HepG2 (cell line): ENCODE measurements around the gene CAMTA1. TPM values are rescaled to one million over a fixed set of nuclear protein-coding genes. Genes with fewer than 3 reads are reported as not detected.

Experiments used
- ATAC-seq: fragments of 200-7000 bp; cut with Tn5 transposase; 3 replicates; pipeline ENCODE4 v1.9.1; 2020; ENCODE audit warnings: mild to moderate bottlenecking, moderate library complexity
- BruUV-seq: library from RNA; stranded (reverse); fragments of 400-500 nt; replicated peaks from 2 replicates; lab custom pipeline; 2021; lab: Mats Ljungman, UMichigan
- CTCF ChIA-PET: fragments of 300-600 bp; formaldehyde crosslinking; extraction: SDS; loops from one replicate; lab custom pipeline; 2021; ENCODE audit warnings: low total read pairs, inconsistent platforms, low intra/inter-chr PET ratio; lab: Yijun Ruan, JAX
- POLR2A ChIA-PET: fragments of 350-600 bp; sonication (Branson Sonifier 250); formaldehyde crosslinking; loops from one replicate; lab custom pipeline; 2020; ENCODE audit warnings: antibody characterized with exemption, inconsistent platforms; lab: Yijun Ruan, JAX
- DNase-seq: peaks from one replicate; pipeline ENCODE4 v3.0.0-alpha.2; 2015; ENCODE audit warnings: low spot score
- FAIRE-seq: peaks from 3 replicates; lab custom pipeline; 2011; peaks lifted over from hg19 to GRCh38; lab: Jason Lieb, UNC
- H2AFZ ChIP-seq: one replicate; pipeline ENCODE4 v1.6.1; 2011; ENCODE audit warnings: low read length, inconsistent platforms
- H3K27ac ChIP-seq: fragments of 300-600 bp; 3 replicates; pipeline ENCODE4 v1.8.0; 2011; ENCODE audit warnings: mixed run types, mild to moderate bottlenecking, mixed read lengths, low read length, inconsistent platforms; ENCODE audit not compliant: insufficient read depth; ENCODE audit errors: extremely low read length
- H3K27me3 ChIP-seq, 2 experiments: fragments of 200-600 bp in 1 of 2; 2 replicates in 1 of 2; 3 replicates in 1 of 2; pipeline versions ENCODE4 v1.6.0 to v1.8.0; 2011; ENCODE audit warnings: low read length in 2 of 2, mild to moderate bottlenecking in 2 of 2, moderate library complexity in 2 of 2, inconsistent platforms in 1 of 2; ENCODE audit not compliant: insufficient read depth in 2 of 2, control insufficient read depth in 1 of 2
- H3K36me3 ChIP-seq, 2 experiments: fragments of 200-600 bp in 1 of 2; replicated peaks in 1 of 2; 2 replicates in 1 of 2; 3 replicates in 1 of 2; pipeline versions ENCODE4 v1.5.1 to v1.8.0; 2011; ENCODE audit warnings: low read length in 2 of 2, inconsistent platforms in 1 of 2; ENCODE audit not compliant: insufficient read depth in 2 of 2, control insufficient read depth in 1 of 2
- H3K4me1 ChIP-seq: 2 replicates; pipeline ENCODE4 v1.5.1; 2012; ENCODE audit warnings: low read length, inconsistent platforms; ENCODE audit not compliant: insufficient read depth
- H3K4me2 ChIP-seq: 2 replicates; pipeline ENCODE4 v1.6.0; 2011; ENCODE audit warnings: low read depth, low read length, inconsistent platforms
- H3K4me3 ChIP-seq, 3 experiments: fragments of 200-600 bp in 1 of 3; sonication (generic), shearing (Covaris generic) in 1 of 3; replicated peaks in 1 of 3; 2 replicates each; pipeline ENCODE4 v1.5.1; 2011 to 2016; ENCODE audit warnings: low read length in 3 of 3, inconsistent platforms in 2 of 3, low read depth in 2 of 3, mild to moderate bottlenecking in 2 of 3, control low read depth in 1 of 3, mixed read lengths in 1 of 3; ENCODE audit not compliant: insufficient read depth in 1 of 3
- H3K79me2 ChIP-seq: one replicate; pipeline ENCODE4 v1.6.1; 2011; ENCODE audit warnings: low read length, inconsistent platforms; ENCODE audit not compliant: insufficient read depth
- H3K9ac ChIP-seq: 2 replicates; pipeline ENCODE4 v1.6.0; 2011; ENCODE audit warnings: mild to moderate bottlenecking, low read depth, low read length, inconsistent platforms; ENCODE audit not compliant: insufficient read depth
- H3K9me3 ChIP-seq: 2 replicates; pipeline ENCODE4 v1.5.1; 2012; ENCODE audit warnings: mild to moderate bottlenecking, low read length
- H4K20me1 ChIP-seq: 2 replicates; pipeline ENCODE4 v1.6.0; 2011; ENCODE audit warnings: inconsistent platforms, mild to moderate bottlenecking, low read length, moderate library complexity; ENCODE audit not compliant: insufficient read depth
- DPF2 ChIP-seq: sonication (generic); formaldehyde crosslinking; IDR thresholded peaks from 2 replicates; pipeline ENCODE4 v1.4.0; 2020; ENCODE audit warnings: mild to moderate bottlenecking, low read depth, missing genetic modification reagents, borderline replicate concordance
- FOXJ3 ChIP-seq: sonication (generic); formaldehyde crosslinking; IDR thresholded peaks from 2 replicates; pipeline ENCODE4 v1.4.0; 2020; ENCODE audit warnings: missing genetic modification reagents, mild to moderate bottlenecking, borderline replicate concordance
- PHF5A ChIP-seq: IDR thresholded peaks from one replicate; pipeline ENCODE4 v1.6.1; 2018; ENCODE audit warnings: low read depth, missing genetic modification reagents; ENCODE audit not compliant: unreplicated experiment
- SAFB2 ChIP-seq: sonication (generic); formaldehyde crosslinking; IDR thresholded peaks from 2 replicates; pipeline ENCODE4 v1.5.1; 2020; ENCODE audit warnings: missing genetic modification reagents, low read depth, mild to moderate bottlenecking, borderline replicate concordance
- SALL1 ChIP-seq: sonication (generic); formaldehyde crosslinking; IDR thresholded peaks from 2 replicates; pipeline ENCODE4 v1.8.0; 2022; ENCODE audit warnings: mild to moderate bottlenecking, missing genetic modification reagents
- ZBTB7B ChIP-seq: sonication (generic); formaldehyde crosslinking; IDR thresholded peaks from 2 replicates; pipeline ENCODE4 v1.4.0; 2020; ENCODE audit warnings: missing genetic modification reagents
- ZNF143 ChIP-seq: sonication (generic); formaldehyde crosslinking; IDR thresholded peaks from 2 replicates; pipeline ENCODE4 v1.4.0; 2020; ENCODE audit warnings: missing genetic modification reagents
- WGBS: methylation state at CpG from one replicate; pipeline ENCODE4 v1.1.6; 2017; ENCODE audit warnings: low lambda C conversion rate; 5-methylcytosine and 5-hydroxymethylcytosine counted together
- in situ Hi-C: cut with HindIII; loops from 2 replicates; pipeline ENCODE4 v1.10.0; 2017; ENCODE audit warnings: low pct_unique_long_range_greater_than_20kb; ENCODE audit not compliant: extremely low pct_ligation_motif_present
- intact Hi-C: fragments of 100-400 bp; cut with micrococcal nuclease; formaldehyde crosslinking; loops from one replicate; pipeline ENCODE4 v1.10.0; 2022; ENCODE audit not compliant: unreplicated experiment
- polyA plus RNA-seq, 8 experiments: library from polyadenylated mRNA; depleted of rRNA in 3 of 8; stranded (reverse) in 7 of 8; unstranded in 1 of 8; fragments of >200 nt; fragmentation: Illumina TruSeq in 4 of 8; extraction: Trizol in 4 of 8; gene quantifications; 2 replicates each; pipeline versions ENCODE4 v1.2.1 to v1.2.3, GENCODE V29; 2011 to 2016; ENCODE audit warnings: low read depth in 4 of 8, missing spikeins in 1 of 8, mixed read lengths in 1 of 8; ENCODE audit not compliant: insufficient read depth in 1 of 8
- total RNA-seq, 5 experiments: library from RNA; depleted of rRNA; stranded (reverse); fragments of >200 nt; fragmentation: Illumina TruSeq; extraction: Trizol; gene quantifications; 2 replicates each; pipeline ENCODE4 v1.2.3, GENCODE V29; 2016; ENCODE audit warnings: low read depth in 1 of 5
- TF ChIP-seq, protein P1 (sequence below): IDR thresholded peaks from 2 replicates; pipeline ENCODE4 v1.4.0; 2020; ENCODE audit warnings: mild to moderate bottlenecking, missing genetic modification reagents
- TF ChIP-seq, protein P2 (sequence below): sonication (generic); formaldehyde crosslinking; IDR thresholded peaks from 2 replicates; pipeline ENCODE4 v1.4.0; 2020; ENCODE audit warnings: missing genetic modification reagents
- TF ChIP-seq, protein P3 (sequence below): sonication (generic); formaldehyde crosslinking; conservative IDR thresholded peaks from 2 replicates; pipeline ENCODE4 v1.4.0; 2020; ENCODE audit warnings: missing genetic modification reagents

CAMTA1 gene
- total and polyA plus RNA-seq, 2 of the 13 experiments (the other 11 are each of a cell fraction or from before 2014, with no cell fraction given): 25.0 to 36.4 TPM

DNA sequence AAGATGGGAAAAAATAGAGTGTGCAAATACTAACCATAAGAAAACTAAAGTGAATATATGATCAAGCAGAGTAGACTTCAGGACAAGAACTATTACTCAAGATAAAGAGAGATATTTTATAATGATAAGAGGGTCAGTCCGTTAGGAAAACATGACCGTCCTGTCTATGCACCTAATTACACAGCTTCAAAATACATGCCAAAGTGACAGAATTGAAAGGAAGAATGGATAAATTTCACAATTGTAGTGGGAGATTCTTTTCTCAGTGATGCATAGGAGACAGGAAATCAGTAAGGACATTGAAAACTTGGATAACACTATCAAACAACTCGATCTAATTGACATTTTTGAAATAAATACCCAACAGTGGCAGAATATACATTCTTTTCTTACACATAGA is 489.0 kb downstream of the CAMTA1 start (continued):
- TF ChIP-seq, protein P1, sequence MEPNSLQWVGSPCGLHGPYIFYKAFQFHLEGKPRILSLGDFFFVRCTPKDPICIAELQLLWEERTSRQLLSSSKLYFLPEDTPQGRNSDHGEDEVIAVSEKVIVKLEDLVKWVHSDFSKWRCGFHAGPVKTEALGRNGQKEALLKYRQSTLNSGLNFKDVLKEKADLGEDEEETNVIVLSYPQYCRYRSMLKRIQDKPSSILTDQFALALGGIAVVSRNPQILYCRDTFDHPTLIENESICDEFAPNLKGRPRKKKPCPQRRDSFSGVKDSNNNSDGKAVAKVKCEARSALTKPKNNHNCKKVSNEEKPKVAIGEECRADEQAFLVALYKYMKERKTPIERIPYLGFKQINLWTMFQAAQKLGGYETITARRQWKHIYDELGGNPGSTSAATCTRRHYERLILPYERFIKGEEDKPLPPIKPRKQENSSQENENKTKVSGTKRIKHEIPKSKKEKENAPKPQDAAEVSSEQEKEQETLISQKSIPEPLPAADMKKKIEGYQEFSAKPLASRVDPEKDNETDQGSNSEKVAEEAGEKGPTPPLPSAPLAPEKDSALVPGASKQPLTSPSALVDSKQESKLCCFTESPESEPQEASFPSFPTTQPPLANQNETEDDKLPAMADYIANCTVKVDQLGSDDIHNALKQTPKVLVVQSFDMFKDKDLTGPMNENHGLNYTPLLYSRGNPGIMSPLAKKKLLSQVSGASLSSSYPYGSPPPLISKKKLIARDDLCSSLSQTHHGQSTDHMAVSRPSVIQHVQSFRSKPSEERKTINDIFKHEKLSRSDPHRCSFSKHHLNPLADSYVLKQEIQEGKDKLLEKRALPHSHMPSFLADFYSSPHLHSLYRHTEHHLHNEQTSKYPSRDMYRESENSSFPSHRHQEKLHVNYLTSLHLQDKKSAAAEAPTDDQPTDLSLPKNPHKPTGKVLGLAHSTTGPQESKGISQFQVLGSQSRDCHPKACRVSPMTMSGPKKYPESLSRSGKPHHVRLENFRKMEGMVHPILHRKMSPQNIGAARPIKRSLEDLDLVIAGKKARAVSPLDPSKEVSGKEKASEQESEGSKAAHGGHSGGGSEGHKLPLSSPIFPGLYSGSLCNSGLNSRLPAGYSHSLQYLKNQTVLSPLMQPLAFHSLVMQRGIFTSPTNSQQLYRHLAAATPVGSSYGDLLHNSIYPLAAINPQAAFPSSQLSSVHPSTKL: no peak

DNA sequence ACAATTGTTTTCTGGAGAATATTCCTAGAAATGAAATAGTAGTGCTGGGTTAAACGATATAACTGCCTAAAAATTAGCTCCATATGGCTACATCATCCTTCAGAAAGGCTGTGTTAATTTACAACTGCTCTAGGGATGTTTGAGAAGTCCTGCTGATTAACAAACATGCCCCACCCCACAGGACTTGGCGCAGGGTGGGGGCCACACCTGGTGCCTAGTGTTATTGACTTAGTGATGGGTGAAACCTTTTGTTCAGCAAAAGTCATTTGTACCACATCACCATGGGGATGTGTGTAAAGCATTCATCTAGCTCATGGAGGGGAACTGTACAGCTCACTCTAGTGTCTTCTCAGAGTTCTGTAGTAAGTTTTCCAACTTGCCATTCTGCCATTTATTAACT is 492.8 kb downstream of the CAMTA1 start:
- H3K9ac ChIP-seq: no peak overlapping the region
- no peaks in the 10 kb centered on the region for H3K36me3 ChIP-seq
- H2AFZ ChIP-seq: no peak overlapping the region
- peaks cover 4% of the 10 kb centered on the region; the same call in 1 of the 2 replicates for H3K9me3 ChIP-seq
- no peak overlapping the region for H3K4me3 ChIP-seq
- in situ Hi-C loops: no loop called here
- H3K79me2 ChIP-seq: no peaks in the 10 kb centered on the region
- no peak overlapping the region for H3K27ac ChIP-seq
- FAIRE-seq (no peak), DNase-seq (no peak), ATAC-seq (no peak)
- ChIA-PET CTCF (no interaction called here), POLR2A (no interaction called here)
- TF ChIP-seq PHF5A (no peak), SALL1 (CRISPR knock-in tag) (no peak), DPF2 (no peak), SAFB2 (CRISPR knock-in tag) (no peak), ZNF143 (CRISPR knock-in tag) (no peak), ZBTB7B (CRISPR knock-in tag) (no peak), FOXJ3 (CRISPR knock-in tag) (no peak)
- TF ChIP-seq, protein P2, sequence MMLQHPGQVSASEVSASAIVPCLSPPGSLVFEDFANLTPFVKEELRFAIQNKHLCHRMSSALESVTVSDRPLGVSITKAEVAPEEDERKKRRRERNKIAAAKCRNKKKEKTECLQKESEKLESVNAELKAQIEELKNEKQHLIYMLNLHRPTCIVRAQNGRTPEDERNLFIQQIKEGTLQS (CRISPR knock-in tag): no peak
- TF ChIP-seq, protein P3, sequence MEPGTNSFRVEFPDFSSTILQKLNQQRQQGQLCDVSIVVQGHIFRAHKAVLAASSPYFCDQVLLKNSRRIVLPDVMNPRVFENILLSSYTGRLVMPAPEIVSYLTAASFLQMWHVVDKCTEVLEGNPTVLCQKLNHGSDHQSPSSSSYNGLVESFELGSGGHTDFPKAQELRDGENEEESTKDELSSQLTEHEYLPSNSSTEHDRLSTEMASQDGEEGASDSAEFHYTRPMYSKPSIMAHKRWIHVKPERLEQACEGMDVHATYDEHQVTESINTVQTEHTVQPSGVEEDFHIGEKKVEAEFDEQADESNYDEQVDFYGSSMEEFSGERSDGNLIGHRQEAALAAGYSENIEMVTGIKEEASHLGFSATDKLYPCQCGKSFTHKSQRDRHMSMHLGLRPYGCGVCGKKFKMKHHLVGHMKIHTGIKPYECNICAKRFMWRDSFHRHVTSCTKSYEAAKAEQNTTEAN (CRISPR knock-in tag): no peak
- WGBS: 0% methylated on average over 2 of the region's 2 CpGs
- peaks cover 1 to 16% of the 10 kb centered on the region in 2 experiments; a peak in 3 of 5 replicates for H3K27me3 ChIP-seq
- no peaks in the 10 kb centered on the region for H3K4me1 ChIP-seq
- BruUV-seq: no TSS peak
- intact Hi-C loops: no loop called here
- H3K4me2 ChIP-seq: no peak overlapping the region
- no peaks in the 10 kb centered on the region for H4K20me1 ChIP-seq
